Heart left ventricle (tissue), 16 donors: ENCODE results near the gene TMEM178B. TPM values are rescaled to one million over a fixed set of nuclear protein-coding genes. Genes with fewer than 3 reads are reported as not detected.

Source experiments
- ATAC-seq, 4 donors: fragments of 200-7000 bp; cut with Tn5 transposase; one replicate each; pipeline ENCODE4 v1.9.1; 2020 to 2022; ENCODE audit warnings: moderate library complexity in 4 of 4, mild to moderate bottlenecking in 3 of 4, moderate number of reproducible peaks in 1 of 4
- DNase-seq, 5 donors: peaks; one replicate each; pipeline ENCODE4 v3.0.0-alpha.2; 2020
- H3K27ac ChIP-seq, 12 donors: fragments of 200-600 bp; sonication (generic) in 4 of 12; one replicate each; pipeline versions ENCODE4 v1.5.0 to v1.8.0; 2016 to 2022; ENCODE audit warnings: mild to moderate bottlenecking in 2 of 12
- H3K27me3 ChIP-seq, 9 donors: fragments of 200-600 bp; sonication (generic) in 2 of 9; one replicate each; pipeline versions ENCODE4 v1.5.1 to v1.8.0; 2016 to 2022; ENCODE audit warnings: mild to moderate bottlenecking in 3 of 9
- H3K36me3 ChIP-seq, 9 donors: fragments of 200-600 bp; sonication (generic) in 2 of 9; one replicate each; pipeline versions ENCODE4 v1.5.0 to v1.8.0; 2018 to 2022; ENCODE audit warnings: mild to moderate bottlenecking in 2 of 9
- H3K4me1 ChIP-seq, 12 donors: fragments of 200-600 bp; sonication (generic) in 4 of 12; one replicate each; pipeline versions ENCODE4 v1.5.0 to v1.8.0; 2016 to 2022; ENCODE audit warnings: mild to moderate bottlenecking in 3 of 12
- H3K4me3 ChIP-seq, 12 donors: fragments of 200-600 bp; sonication (generic) in 4 of 12; one replicate each; pipeline versions ENCODE4 v1.5.0 to v1.8.0; 2017 to 2022; ENCODE audit warnings: mild to moderate bottlenecking in 9 of 12, moderate library complexity in 4 of 12
- H3K9me3 ChIP-seq, 12 donors: fragments of 200-600 bp; sonication (generic) in 4 of 12; one replicate each; pipeline versions ENCODE4 v1.5.0 to v1.8.0; 2016 to 2022; ENCODE audit warnings: mild to moderate bottlenecking in 1 of 12
- POLR2A ChIP-seq, 2 donors: fragments of 450-650 bp; IDR thresholded peaks; one replicate each; pipeline ENCODE4 v1.6.1; 2017; ENCODE audit warnings: antibody characterized with exemption in 2 of 2, mild to moderate bottlenecking in 2 of 2, moderate library complexity in 2 of 2
- WGBS, 4 donors: extraction: QIAGEN DNeasy Blood & Tissue Kit in 2 of 4; methylation state at CpG; one replicate each; pipeline versions ENCODE4 v1.1.5 to v1.1.7; 2013 to 2018; 5-methylcytosine and 5-hydroxymethylcytosine counted together
- intact Hi-C, 10 donors: fragments of 100-400 bp; cut with DNase I; formaldehyde crosslinking; loops; one replicate each; pipeline versions ENCODE4 v1.11.1 to v1.14.2; 2022
- polyA plus RNA-seq, 2 donors: library from polyadenylated mRNA; stranded (reverse); fragments of 200-250 nt; gene quantifications; one replicate each; pipeline ENCODE4 v1.2.3, GENCODE V29; 2013
- total RNA-seq, 9 donors: library from RNA; depleted of rRNA in 2 of 9; stranded (reverse); fragments of >200 nt in 2 of 9; fragmentation: NEBNext Ultra II Directional in 3 of 9; extraction: Animal tissue kit (Norgen Biotek cat#: 25700) in 3 of 9; gene quantifications; one replicate each; pipeline versions ENCODE4 v1.1.0 to v1.2.4, GENCODE V29; 2016 to 2023
- TF ChIP-seq, protein P1 (sequence below), 12 donors: fragments of 200-600 bp; sonication (generic) in 4 of 12; IDR thresholded peaks; one replicate each; pipeline versions ENCODE4 v1.5.0 to v1.8.0; 2018 to 2022; ENCODE audit warnings: antibody characterized with exemption in 12 of 12, mild to moderate bottlenecking in 5 of 12
- donor health status: ischemic (EF 13 %, LVEDD 7.1; RV severe dilation, severe dysfunction).
- donor health status: healthy with polysubstance abuse.
- donor health status: DM: no; HTN: yes; CAD: no.
- donor health status: DM: no; HTN: no; CAD: no.
- donor health status: ischemic (EF 25% LVEDD 6.9; RV normal size, moderate dysfunction).
- donor health status: ischemic (EF 25% LVEDD 5.7; RV mildly dilated, moderate dysfunction).
- donor health status: healthy.
- donor health status: DM: yes; HTN: yes; CAD: no.
- donor health status: ischemic (EF 35%, LVEDD 5.7; RV mildly dilated, moderate dysfunction).
- donor health status: nonischemic (EF 11% LVEDD 7.7; RV severe dilation, severe dysfunction).
- donor health status: DM: yes; HTN: yes; CAD: no.
- donor health status: PGD.
- donor health status: ischemic (EF 29% LVEDD 5.4; RV normal size, mild dysfunction).
- donor health status: nonischemic (EF 23%, LVEDD 6.1; RV moderate dilation, normal function).

Gene TMEM178B
- total and polyA plus RNA-seq, 11 donors, result 1.2 to 58.5 (median 19.0) TPM

DNA sequence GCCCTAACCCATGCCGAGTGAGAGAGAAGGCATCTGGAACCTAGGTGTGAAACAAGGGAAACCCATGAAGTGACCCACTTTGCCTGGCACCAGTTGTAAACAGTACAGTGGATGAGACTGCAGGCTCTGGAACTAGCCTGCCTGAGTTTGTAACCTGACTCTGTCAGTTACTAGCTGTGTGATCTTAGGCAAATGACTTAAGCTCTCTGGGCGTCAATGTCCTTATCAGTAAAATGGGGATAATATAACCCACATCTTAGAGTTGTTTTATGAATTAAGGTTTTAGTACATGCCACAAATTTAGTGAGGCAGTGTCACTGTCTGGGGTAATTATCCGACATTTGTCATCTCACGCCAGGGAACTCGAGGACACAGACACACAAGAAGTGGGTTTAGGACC, 394.5 kb downstream of the TMEM178B start:
- intact Hi-C loops, result no loop called here
- Histone ChIP-seq H3K9me3 (no peaks in the 10 kb centered on the region), H3K36me3 (peaks cover 0 to 8% (median 0%) of the 10 kb centered on the region in 9 donors), H3K27me3 (no peaks in the 10 kb centered on the region), H3K4me1 (peaks cover 0 to 8% (median 0%) of the 10 kb centered on the region in 12 donors), H3K27ac (no peak overlapping the region), H3K4me3 (no peak overlapping the region)
- DNase-seq, result no peak
- WGBS, 4 donors, result 86 to 88% (median 86%) methylated on average over 5 of the region's 5 CpGs
- no peak for ATAC-seq
- TF ChIP-seq, protein P1, sequence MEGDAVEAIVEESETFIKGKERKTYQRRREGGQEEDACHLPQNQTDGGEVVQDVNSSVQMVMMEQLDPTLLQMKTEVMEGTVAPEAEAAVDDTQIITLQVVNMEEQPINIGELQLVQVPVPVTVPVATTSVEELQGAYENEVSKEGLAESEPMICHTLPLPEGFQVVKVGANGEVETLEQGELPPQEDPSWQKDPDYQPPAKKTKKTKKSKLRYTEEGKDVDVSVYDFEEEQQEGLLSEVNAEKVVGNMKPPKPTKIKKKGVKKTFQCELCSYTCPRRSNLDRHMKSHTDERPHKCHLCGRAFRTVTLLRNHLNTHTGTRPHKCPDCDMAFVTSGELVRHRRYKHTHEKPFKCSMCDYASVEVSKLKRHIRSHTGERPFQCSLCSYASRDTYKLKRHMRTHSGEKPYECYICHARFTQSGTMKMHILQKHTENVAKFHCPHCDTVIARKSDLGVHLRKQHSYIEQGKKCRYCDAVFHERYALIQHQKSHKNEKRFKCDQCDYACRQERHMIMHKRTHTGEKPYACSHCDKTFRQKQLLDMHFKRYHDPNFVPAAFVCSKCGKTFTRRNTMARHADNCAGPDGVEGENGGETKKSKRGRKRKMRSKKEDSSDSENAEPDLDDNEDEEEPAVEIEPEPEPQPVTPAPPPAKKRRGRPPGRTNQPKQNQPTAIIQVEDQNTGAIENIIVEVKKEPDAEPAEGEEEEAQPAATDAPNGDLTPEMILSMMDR (IDR thresholded peaks at IDR 0.05), result no peak
- TF ChIP-seq POLR2A (IDR thresholded peaks at IDR 0.05), result no peak

- WGBS, 4 donors, result 53 to 71% (median 70%) methylated on average over 1 of the region's 1 CpG
- peaks cover 0 to 6% (median 0%) of the 10 kb centered on the region in 9 donors for H3K36me3 ChIP-seq
- peaks cover 0 to 28% (median 5%) of the 10 kb centered on the region in 12 donors for H3K4me1 ChIP-seq
- no peaks in the 10 kb centered on the region for H3K9me3 ChIP-seq
- DNase-seq, result no peak
- H3K4me3 ChIP-seq, result no peak overlapping the region
- TF ChIP-seq POLR2A (IDR thresholded peaks at IDR 0.05), result no peak
- TF ChIP-seq, protein P1 (IDR thresholded peaks at IDR 0.05), result no peak
- no peak overlapping the region for H3K27ac ChIP-seq
- intact Hi-C loops, result no loop called here
- no peaks in the 10 kb centered on the region for H3K27me3 ChIP-seq
- ATAC-seq, result no peak
Observed at GRCh38 chr7:141475679-141476078, 401.8 kb downstream of the TMEM178B start.

GRCh38 chr7:141477865-141478264, 404.0 kb downstream of the TMEM178B start:
- TF ChIP-seq, protein P1 (IDR thresholded peaks at IDR 0.05), result no peak
- no peak for TF ChIP-seq POLR2A (IDR thresholded peaks at IDR 0.05)
- Histone ChIP-seq H3K4me1 (peaks cover 0 to 29% (median 5%) of the 10 kb centered on the region in 12 donors), H3K36me3 (no peaks in the 10 kb centered on the region), H3K4me3 (no peak overlapping the region), H3K9me3 (no peaks in the 10 kb centered on the region), H3K27ac (peak overlapping the region in 5 of 12 donors; percentile 19 to 51 (median 43)), H3K27me3 (no peaks in the 10 kb centered on the region)
- DNase-seq, result peak in 4 of 5 donors; percentile 18 to 56 (median 43)
- peak; percentile 61 to 90 (median 84) for ATAC-seq
- intact Hi-C loops, result no loop called here
- 49 to 71% (median 56%) methylated on average over 4 of the region's 4 CpGs for WGBS, 4 donors

DNA sequence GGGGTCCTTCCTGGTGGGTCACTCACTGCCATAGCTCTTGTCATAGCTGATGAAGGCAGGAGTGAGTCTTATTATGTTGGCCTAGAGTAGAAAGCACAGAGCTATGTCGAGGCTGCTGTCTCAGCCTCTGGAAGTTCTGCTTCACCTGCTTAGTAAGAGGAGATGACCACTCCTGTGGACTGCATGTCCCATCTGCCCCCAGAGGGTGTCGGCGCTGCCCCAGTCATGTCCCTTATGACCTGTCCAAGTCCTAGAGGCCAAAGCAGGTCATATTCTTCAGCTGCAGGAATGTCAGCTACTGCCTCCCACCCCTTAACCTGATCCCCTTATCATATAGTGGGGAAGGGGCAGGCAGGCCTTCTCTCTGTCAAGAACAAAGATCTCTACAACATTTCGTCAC, 405.0 kb downstream of the TMEM178B start:
- Histone ChIP-seq H3K9me3 (no peaks in the 10 kb centered on the region), H3K36me3 (no peaks in the 10 kb centered on the region), H3K4me1 (peaks cover 0 to 29% (median 5%) of the 10 kb centered on the region in 12 donors), H3K27me3 (no peaks in the 10 kb centered on the region), H3K27ac (no peak overlapping the region), H3K4me3 (no peak overlapping the region)
- ATAC-seq, result no peak
- intact Hi-C loops, result no loop called here
- WGBS, 4 donors, result 91 to 98% (median 95%) methylated on average over 3 to 4 of the region's 4 CpGs
- TF ChIP-seq POLR2A (IDR thresholded peaks at IDR 0.05), result no peak
- TF ChIP-seq, protein P1 (IDR thresholded peaks at IDR 0.05), result no peak
- DNase-seq, result no peak
